HepG2 (cell line): ENCODE results near the gene FOXD2. TPM values are rescaled to one million over a fixed set of nuclear protein-coding genes. Genes with fewer than 3 reads are reported as not detected.

Source experiments
- ATAC-seq: fragments of 200-7000 bp; cut with Tn5 transposase; 3 replicates; pipeline ENCODE4 v1.9.1; 2020; ENCODE audit warnings: mild to moderate bottlenecking, moderate library complexity
- BruUV-seq: library from RNA; stranded (reverse); fragments of 400-500 nt; replicated peaks from 2 replicates; lab custom pipeline; 2021; lab: Mats Ljungman, UMichigan
- CTCF ChIA-PET: fragments of 300-600 bp; formaldehyde crosslinking; extraction: SDS; loops from one replicate; lab custom pipeline; 2021; ENCODE audit warnings: low total read pairs, inconsistent platforms, low intra/inter-chr PET ratio; lab: Yijun Ruan, JAX
- POLR2A ChIA-PET: fragments of 350-600 bp; sonication (Branson Sonifier 250); formaldehyde crosslinking; loops from one replicate; lab custom pipeline; 2020; ENCODE audit warnings: antibody characterized with exemption, inconsistent platforms; lab: Yijun Ruan, JAX
- DNase-seq: peaks from one replicate; pipeline ENCODE4 v3.0.0-alpha.2; 2015; ENCODE audit warnings: low spot score
- FAIRE-seq: peaks from 3 replicates; lab custom pipeline; 2011; peaks lifted over from hg19 to GRCh38; lab: Jason Lieb, UNC
- H2AFZ ChIP-seq: one replicate; pipeline ENCODE4 v1.6.1; 2011; ENCODE audit warnings: low read length, inconsistent platforms
- H3K27ac ChIP-seq: fragments of 300-600 bp; 3 replicates; pipeline ENCODE4 v1.8.0; 2011; ENCODE audit warnings: mixed run types, mild to moderate bottlenecking, mixed read lengths, low read length, inconsistent platforms; ENCODE audit not compliant: insufficient read depth; ENCODE audit errors: extremely low read length
- H3K27me3 ChIP-seq, 2 experiments: fragments of 200-600 bp in 1 of 2; 2 replicates in 1 of 2; 3 replicates in 1 of 2; pipeline versions ENCODE4 v1.6.0 to v1.8.0; 2011; ENCODE audit warnings: low read length in 2 of 2, mild to moderate bottlenecking in 2 of 2, moderate library complexity in 2 of 2, inconsistent platforms in 1 of 2; ENCODE audit not compliant: insufficient read depth in 2 of 2, control insufficient read depth in 1 of 2
- H3K36me3 ChIP-seq, 2 experiments: fragments of 200-600 bp in 1 of 2; replicated peaks in 1 of 2; 2 replicates in 1 of 2; 3 replicates in 1 of 2; pipeline versions ENCODE4 v1.5.1 to v1.8.0; 2011; ENCODE audit warnings: low read length in 2 of 2, inconsistent platforms in 1 of 2; ENCODE audit not compliant: insufficient read depth in 2 of 2, control insufficient read depth in 1 of 2
- H3K4me1 ChIP-seq: 2 replicates; pipeline ENCODE4 v1.5.1; 2012; ENCODE audit warnings: low read length, inconsistent platforms; ENCODE audit not compliant: insufficient read depth
- H3K4me2 ChIP-seq: 2 replicates; pipeline ENCODE4 v1.6.0; 2011; ENCODE audit warnings: low read depth, low read length, inconsistent platforms
- H3K4me3 ChIP-seq, 3 experiments: fragments of 200-600 bp in 1 of 3; sonication (generic), shearing (Covaris generic) in 1 of 3; replicated peaks in 1 of 3; 2 replicates each; pipeline ENCODE4 v1.5.1; 2011 to 2016; ENCODE audit warnings: low read length in 3 of 3, inconsistent platforms in 2 of 3, low read depth in 2 of 3, mild to moderate bottlenecking in 2 of 3, control low read depth in 1 of 3, mixed read lengths in 1 of 3; ENCODE audit not compliant: insufficient read depth in 1 of 3
- H3K79me2 ChIP-seq: one replicate; pipeline ENCODE4 v1.6.1; 2011; ENCODE audit warnings: low read length, inconsistent platforms; ENCODE audit not compliant: insufficient read depth
- H3K9ac ChIP-seq: 2 replicates; pipeline ENCODE4 v1.6.0; 2011; ENCODE audit warnings: mild to moderate bottlenecking, low read depth, low read length, inconsistent platforms; ENCODE audit not compliant: insufficient read depth
- H3K9me3 ChIP-seq: 2 replicates; pipeline ENCODE4 v1.5.1; 2012; ENCODE audit warnings: mild to moderate bottlenecking, low read length
- H4K20me1 ChIP-seq: 2 replicates; pipeline ENCODE4 v1.6.0; 2011; ENCODE audit warnings: inconsistent platforms, mild to moderate bottlenecking, low read length, moderate library complexity; ENCODE audit not compliant: insufficient read depth
- HNRNPUL1 ChIP-seq: fragments of 200-400 bp; formaldehyde crosslinking; IDR thresholded peaks from 2 replicates; pipeline ENCODE4 v1.6.1; 2017; ENCODE audit warnings: low read depth, mild to moderate bottlenecking, low read length, moderate library complexity
- HOXA5 ChIP-seq: sonication (generic); formaldehyde crosslinking; IDR thresholded peaks from 2 replicates; pipeline ENCODE4 v1.4.0; 2020; ENCODE audit warnings: missing genetic modification reagents
- HOXA9 ChIP-seq: sonication (generic); formaldehyde crosslinking; IDR thresholded peaks from 2 replicates; pipeline ENCODE4 v1.8.1; 2022; ENCODE audit warnings: missing genetic modification reagents, mild to moderate bottlenecking, moderate library complexity, borderline replicate concordance
- KDM4B ChIP-seq: sonication (generic); formaldehyde crosslinking; IDR thresholded peaks from 2 replicates; pipeline ENCODE4 v1.4.0; 2020; ENCODE audit warnings: missing genetic modification reagents
- SNAPC2 ChIP-seq: sonication (generic); formaldehyde crosslinking; IDR thresholded peaks from 2 replicates; pipeline ENCODE4 v1.8.1; 2022; ENCODE audit warnings: mild to moderate bottlenecking, missing genetic modification reagents
- STAG1 ChIP-seq: sonication (generic); formaldehyde crosslinking; IDR thresholded peaks from 2 replicates; pipeline ENCODE4 v1.4.0; 2020; ENCODE audit warnings: missing genetic modification reagents
- TCF12 ChIP-seq, 2 experiments: fragments of 450-650 bp in 1 of 2; sonication (generic) in 1 of 2; formaldehyde crosslinking in 1 of 2; IDR thresholded peaks; 2 replicates each; pipeline versions ENCODE4 v1.6.1 to v1.8.0; 2017 to 2022; ENCODE audit warnings: antibody characterized with exemption in 1 of 2, mild to moderate bottlenecking in 1 of 2, missing genetic modification reagents in 1 of 2, moderate library complexity in 1 of 2
- ZBTB44 ChIP-seq: sonication (generic); formaldehyde crosslinking; IDR thresholded peaks from 2 replicates; pipeline ENCODE4 v1.4.0; 2020; ENCODE audit warnings: missing genetic modification reagents
- ZNF256 ChIP-seq: sonication (generic); formaldehyde crosslinking; conservative IDR thresholded peaks from 2 replicates; pipeline ENCODE4 v1.4.0; 2020; ENCODE audit warnings: missing genetic modification reagents
- ZNF263 ChIP-seq: sonication (generic); formaldehyde crosslinking; IDR thresholded peaks from 2 replicates; pipeline ENCODE4 v1.4.0; 2020; ENCODE audit warnings: missing genetic modification reagents
- ZNF317 ChIP-seq: sonication (generic); formaldehyde crosslinking; IDR thresholded peaks from 2 replicates; pipeline ENCODE4 v1.5.0; 2020; ENCODE audit warnings: mild to moderate bottlenecking, missing genetic modification reagents
- ZNF460 ChIP-seq: sonication (generic); formaldehyde crosslinking; IDR thresholded peaks from 2 replicates; pipeline ENCODE4 v1.5.1; 2020; ENCODE audit warnings: missing genetic modification reagents, mild to moderate bottlenecking, borderline replicate concordance
- ZNF616 ChIP-seq: sonication (generic); formaldehyde crosslinking; IDR thresholded peaks from 2 replicates; pipeline ENCODE4 v1.5.0; 2020; ENCODE audit warnings: low read depth, mild to moderate bottlenecking, missing genetic modification reagents
- ZNF709 ChIP-seq: sonication (generic); formaldehyde crosslinking; IDR thresholded peaks from 2 replicates; pipeline ENCODE4 v1.5.0; 2020; ENCODE audit warnings: mild to moderate bottlenecking, missing genetic modification reagents
- ZNF777 ChIP-seq: sonication (generic); formaldehyde crosslinking; IDR thresholded peaks from 2 replicates; pipeline ENCODE4 v1.4.0; 2020; ENCODE audit warnings: missing genetic modification reagents
- ZNF878 ChIP-seq: sonication (generic); formaldehyde crosslinking; IDR thresholded peaks from 2 replicates; pipeline ENCODE4 v1.8.1; 2023; ENCODE audit warnings: mild to moderate bottlenecking, missing genetic modification reagents, moderate library complexity
- WGBS: methylation state at CpG from one replicate; pipeline ENCODE4 v1.1.6; 2017; ENCODE audit warnings: low lambda C conversion rate; 5-methylcytosine and 5-hydroxymethylcytosine counted together
- in situ Hi-C: cut with HindIII; loops from 2 replicates; pipeline ENCODE4 v1.10.0; 2017; ENCODE audit warnings: low pct_unique_long_range_greater_than_20kb; ENCODE audit not compliant: extremely low pct_ligation_motif_present
- intact Hi-C: fragments of 100-400 bp; cut with micrococcal nuclease; formaldehyde crosslinking; loops from one replicate; pipeline ENCODE4 v1.10.0; 2022; ENCODE audit not compliant: unreplicated experiment
- polyA plus RNA-seq, 8 experiments: library from polyadenylated mRNA; depleted of rRNA in 3 of 8; stranded (reverse) in 7 of 8; unstranded in 1 of 8; fragments of >200 nt; fragmentation: Illumina TruSeq in 4 of 8; extraction: Trizol in 4 of 8; gene quantifications; 2 replicates each; pipeline versions ENCODE4 v1.2.1 to v1.2.3, GENCODE V29; 2011 to 2016; ENCODE audit warnings: low read depth in 4 of 8, missing spikeins in 1 of 8, mixed read lengths in 1 of 8; ENCODE audit not compliant: insufficient read depth in 1 of 8
- total RNA-seq, 5 experiments: library from RNA; depleted of rRNA; stranded (reverse); fragments of >200 nt; fragmentation: Illumina TruSeq; extraction: Trizol; gene quantifications; 2 replicates each; pipeline ENCODE4 v1.2.3, GENCODE V29; 2016; ENCODE audit warnings: low read depth in 1 of 5
- TF ChIP-seq, protein P1 (sequence below): sonication (generic); formaldehyde crosslinking; IDR thresholded peaks from 2 replicates; pipeline ENCODE4 v1.5.0; 2020; ENCODE audit warnings: mild to moderate bottlenecking, missing genetic modification reagents
- TF ChIP-seq, protein P2 (sequence below): sonication (generic); formaldehyde crosslinking; IDR thresholded peaks from 2 replicates; pipeline ENCODE4 v1.5.0; 2020; ENCODE audit warnings: mild to moderate bottlenecking, missing genetic modification reagents, moderate library complexity

FOXD2 gene
- total and polyA plus RNA-seq, 2 of the 13 experiments (the other 11 are each of a cell fraction or from before 2014, with no cell fraction given): 0.01 to 0.09 TPM

DNA sequence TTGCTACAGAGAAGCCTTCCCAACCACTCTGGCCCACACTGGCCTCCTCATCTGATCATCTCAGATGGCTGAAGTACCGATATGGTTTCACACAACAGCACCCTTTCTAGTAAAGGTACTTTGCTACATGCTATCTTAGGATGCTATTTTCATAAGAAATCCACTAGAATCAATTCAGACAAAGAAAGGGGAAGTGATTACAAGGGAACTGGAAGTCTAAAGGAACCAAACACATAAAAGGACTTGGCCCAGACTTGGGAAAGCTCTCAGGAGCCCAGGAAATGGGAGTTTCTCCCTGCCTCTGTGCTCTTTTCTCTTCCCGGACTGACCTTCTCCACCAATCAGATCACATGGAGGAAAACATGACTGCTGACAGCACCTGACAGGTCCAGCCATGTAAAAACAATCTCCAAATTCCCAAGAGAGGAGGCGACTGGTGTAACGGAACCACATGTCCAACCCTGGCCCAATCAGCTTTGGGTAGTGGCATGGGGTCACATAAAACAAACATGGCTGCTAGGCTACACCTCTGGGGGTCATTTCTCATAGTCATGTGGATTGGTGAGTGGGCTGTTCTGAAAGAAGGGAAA lies 34.4 kb upstream of the FOXD2 start (continued):
- TF ChIP-seq ZNF616 (no peak), HOXA5 (CRISPR knock-in tag) (no peak), KDM4B (CRISPR knock-in tag) (no peak), HOXA9 (CRISPR knock-in tag) (no peak), ZBTB44 (CRISPR knock-in tag) (no peak), ZNF878 (CRISPR knock-in tag) (no peak)
- TF ChIP-seq, protein P1, sequence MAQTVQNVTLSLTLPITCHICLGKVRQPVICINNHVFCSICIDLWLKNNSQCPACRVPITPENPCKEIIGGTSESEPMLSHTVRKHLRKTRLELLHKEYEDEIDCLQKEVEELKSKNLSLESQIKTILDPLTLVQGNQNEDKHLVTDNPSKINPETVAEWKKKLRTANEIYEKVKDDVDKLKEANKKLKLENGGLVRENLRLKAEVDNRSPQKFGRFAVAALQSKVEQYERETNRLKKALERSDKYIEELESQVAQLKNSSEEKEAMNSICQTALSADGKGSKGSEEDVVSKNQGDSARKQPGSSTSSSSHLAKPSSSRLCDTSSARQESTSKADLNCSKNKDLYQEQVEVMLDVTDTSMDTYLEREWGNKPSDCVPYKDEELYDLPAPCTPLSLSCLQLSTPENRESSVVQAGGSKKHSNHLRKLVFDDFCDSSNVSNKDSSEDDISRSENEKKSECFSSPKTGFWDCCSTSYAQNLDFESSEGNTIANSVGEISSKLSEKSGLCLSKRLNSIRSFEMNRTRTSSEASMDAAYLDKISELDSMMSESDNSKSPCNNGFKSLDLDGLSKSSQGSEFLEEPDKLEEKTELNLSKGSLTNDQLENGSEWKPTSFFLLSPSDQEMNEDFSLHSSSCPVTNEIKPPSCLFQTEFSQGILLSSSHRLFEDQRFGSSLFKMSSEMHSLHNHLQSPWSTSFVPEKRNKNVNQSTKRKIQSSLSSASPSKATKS (CRISPR knock-in tag): no peak

DNA sequence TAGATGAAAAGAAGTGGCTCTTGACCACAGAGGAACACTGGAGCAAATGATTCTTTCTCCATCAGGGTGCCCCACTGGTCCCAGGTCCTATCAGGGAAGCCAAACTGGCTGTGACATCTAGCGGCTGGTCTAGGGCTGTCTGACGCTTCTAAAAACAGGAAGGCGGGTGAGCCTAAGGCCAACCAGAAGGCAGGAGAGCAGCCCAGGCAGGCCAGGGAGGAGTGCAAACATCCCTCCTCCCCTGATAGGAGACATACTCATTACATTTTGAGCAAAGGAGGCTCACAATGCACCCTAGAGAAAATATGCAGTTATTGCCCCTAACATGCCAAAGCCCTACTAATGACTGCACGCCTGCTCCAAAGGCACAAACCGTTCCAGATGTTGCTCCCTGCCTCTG lies 32.1 kb upstream of the FOXD2 start:
- ATAC-seq: peak; percentile 90
- Histone ChIP-seq H3K79me2 (no peaks in the 10 kb centered on the region), H3K27me3 (peaks cover 2 to 21% of the 10 kb centered on the region in 2 experiments; a peak in 2 of 5 replicates), H3K4me1 (peaks cover 6% of the 10 kb centered on the region; the same call in 1 of the 2 replicates), H3K4me2 (no peak overlapping the region), H3K9ac (no peak overlapping the region), H2AFZ (no peak overlapping the region), H3K36me3 (no peaks in the 10 kb centered on the region), H3K4me3 (no peak overlapping the region), H4K20me1 (no peaks in the 10 kb centered on the region), H3K9me3 (no peaks in the 10 kb centered on the region), H3K27ac (no peak overlapping the region)
- in situ Hi-C loops: no loop called here
- BruUV-seq: no TSS peak
- DNase-seq: no peak
- POLR2A ChIA-PET: no interaction called here
- TF ChIP-seq ZNF709 (CRISPR knock-in tag) (no peak), ZNF777 (CRISPR knock-in tag) (no peak), SNAPC2 (CRISPR knock-in tag) (no peak), ZNF256 (CRISPR knock-in tag) (no peak), TCF12 (IDR thresholded peaks at IDR 0.05) (no peak), TCF12 (CRISPR knock-in tag; IDR thresholded peaks at IDR 0.05) (no peak), ZNF460 (CRISPR knock-in tag) (no peak), HNRNPUL1 (no peak), ZNF263 (CRISPR knock-in tag) (peak; percentile 71), ZNF616 (no peak), STAG1 (CRISPR knock-in tag) (peak; percentile 35), ZNF317 (CRISPR knock-in tag) (no peak)
- TF ChIP-seq, protein P2, sequence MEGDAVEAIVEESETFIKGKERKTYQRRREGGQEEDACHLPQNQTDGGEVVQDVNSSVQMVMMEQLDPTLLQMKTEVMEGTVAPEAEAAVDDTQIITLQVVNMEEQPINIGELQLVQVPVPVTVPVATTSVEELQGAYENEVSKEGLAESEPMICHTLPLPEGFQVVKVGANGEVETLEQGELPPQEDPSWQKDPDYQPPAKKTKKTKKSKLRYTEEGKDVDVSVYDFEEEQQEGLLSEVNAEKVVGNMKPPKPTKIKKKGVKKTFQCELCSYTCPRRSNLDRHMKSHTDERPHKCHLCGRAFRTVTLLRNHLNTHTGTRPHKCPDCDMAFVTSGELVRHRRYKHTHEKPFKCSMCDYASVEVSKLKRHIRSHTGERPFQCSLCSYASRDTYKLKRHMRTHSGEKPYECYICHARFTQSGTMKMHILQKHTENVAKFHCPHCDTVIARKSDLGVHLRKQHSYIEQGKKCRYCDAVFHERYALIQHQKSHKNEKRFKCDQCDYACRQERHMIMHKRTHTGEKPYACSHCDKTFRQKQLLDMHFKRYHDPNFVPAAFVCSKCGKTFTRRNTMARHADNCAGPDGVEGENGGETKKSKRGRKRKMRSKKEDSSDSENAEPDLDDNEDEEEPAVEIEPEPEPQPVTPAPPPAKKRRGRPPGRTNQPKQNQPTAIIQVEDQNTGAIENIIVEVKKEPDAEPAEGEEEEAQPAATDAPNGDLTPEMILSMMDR (CRISPR knock-in tag): peak; percentile 56
- CTCF ChIA-PET: no interaction called here
- no peak for FAIRE-seq
- intact Hi-C loops: no loop called here
- WGBS: 35% methylated on average over 5 of the region's 5 CpGs
